Cardiac muscle cell (in vitro differentiated cells and primary cell): Measurements from ENCODE around the gene SH2D4B. TPM values are rescaled to one million over a fixed set of nuclear protein-coding genes. Genes with fewer than 3 reads are reported as not detected.

ENCODE experiments used
- DNase-seq, 2 donors: peaks; one replicate each; pipeline versions ENCODE4 v3.0.0 to v3.0.0-alpha.2; 2010 to 2017; ENCODE audit warnings: low read depth in 1 of 2, low spot score in 1 of 2
- H3K27ac ChIP-seq: fragments of 200-600 bp; sonication (generic); 2 replicates; pipeline ENCODE4 v1.5.1; 2016
- H3K27me3 ChIP-seq: fragments of 200-600 bp; sonication (generic); 2 replicates; pipeline ENCODE4 v1.6.0; 2016; ENCODE audit warnings: control low read depth
- H3K36me3 ChIP-seq: fragments of 200-600 bp; sonication (generic); 2 replicates; pipeline ENCODE4 v1.5.1; 2016; ENCODE audit warnings: control low read depth
- H3K4me1 ChIP-seq: fragments of 200-600 bp; sonication (generic); 2 replicates; pipeline ENCODE4 v1.8.1; 2017; ENCODE audit warnings: low read depth, mild to moderate bottlenecking, mixed run types
- H3K4me3 ChIP-seq: fragments of 200-600 bp; sonication (generic); 2 replicates; pipeline ENCODE4 v1.5.1; 2016; ENCODE audit warnings: mild to moderate bottlenecking
- H3K9me3 ChIP-seq: fragments of 200-600 bp; sonication (generic); 2 replicates; pipeline ENCODE4 v1.5.1; 2017; ENCODE audit warnings: low read depth, mild to moderate bottlenecking, control low read depth
- CTCF ChIP-seq: IDR thresholded peaks from 2 replicates; pipeline ENCODE4 v1.5.1; 2012; ENCODE audit warnings: low read depth, mild to moderate bottlenecking, low read length
- polyA plus RNA-seq: library from polyadenylated mRNA; unstranded; fragments of >200 nt; fragmentation: Nextera tagmentation; extraction: Ambion mirVana; gene quantifications from 2 replicates; pipeline ENCODE4 v1.2.1, GENCODE V29; 2016
- total RNA-seq: library from RNA; depleted of rRNA; stranded (reverse); fragments of >200 nt; gene quantifications from 2 replicates; pipeline ENCODE4 v1.2.3, GENCODE V29; 2016

Gene SH2D4B
- total and polyA plus RNA-seq, 2 experiments from 2014 or later: not detected

GRCh38 chr10:80647173-80647833, 109.6 kb downstream of the SH2D4B start:
- no peaks in the 10 kb centered on the region for H3K36me3 ChIP-seq

GRCh38 chr10:80648106-80648505, 110.4 kb downstream of the SH2D4B start:
- no peak for DNase-seq
- Histone ChIP-seq H3K4me3 (no peak overlapping the region), H3K9me3 (no peaks in the 10 kb centered on the region), H3K27me3 (no peaks in the 10 kb centered on the region), H3K36me3 (no peaks in the 10 kb centered on the region), H3K27ac (no peak overlapping the region), H3K4me1 (no peaks in the 10 kb centered on the region)
- TF ChIP-seq CTCF: no peak

More at GRCh38 chr10:80647173-80647833, 109.6 kb downstream of the SH2D4B start:
- no peak for DNase-seq
- no peak for TF ChIP-seq CTCF
- H3K9me3 ChIP-seq: no peaks in the 10 kb centered on the region
- H3K27me3 ChIP-seq: no peaks in the 10 kb centered on the region
- H3K4me3 ChIP-seq: no peak overlapping the region
- no peak overlapping the region for H3K27ac ChIP-seq
- no peaks in the 10 kb centered on the region for H3K4me1 ChIP-seq

GRCh38 chr10:80649183-80649582, 111.5 kb downstream of the SH2D4B start:
- Histone ChIP-seq H3K27me3 (no peaks in the 10 kb centered on the region), H3K9me3 (no peaks in the 10 kb centered on the region), H3K36me3 (no peaks in the 10 kb centered on the region), H3K27ac (no peak overlapping the region), H3K4me1 (no peaks in the 10 kb centered on the region), H3K4me3 (no peak overlapping the region)
- DNase-seq: no peak
- no peak for TF ChIP-seq CTCF

GRCh38 chr10:80655898-80656297, 118.2 kb downstream of the SH2D4B start:
- no peak for DNase-seq
- no peaks in the 10 kb centered on the region for H3K27me3 ChIP-seq
- no peak overlapping the region for H3K27ac ChIP-seq
- H3K36me3 ChIP-seq: no peaks in the 10 kb centered on the region
- no peak overlapping the region for H3K4me3 ChIP-seq
- H3K4me1 ChIP-seq: peaks cover 12% of the 10 kb centered on the region
- no peak for TF ChIP-seq CTCF
- H3K9me3 ChIP-seq: no peaks in the 10 kb centered on the region

GRCh38 chr10:80658068-80658467, 120.4 kb downstream of the SH2D4B start:
- Histone ChIP-seq H3K9me3 (no peaks in the 10 kb centered on the region), H3K36me3 (no peaks in the 10 kb centered on the region), H3K4me3 (no peak overlapping the region), H3K27me3 (no peaks in the 10 kb centered on the region), H3K4me1 (peaks cover 15% of the 10 kb centered on the region), H3K27ac (no peak overlapping the region)
- no peak for DNase-seq
- TF ChIP-seq CTCF: no peak
